Keratinocyte (primary cell): Measurements from ENCODE around the gene CMIP. TPM values are rescaled to one million over a fixed set of nuclear protein-coding genes. Genes with fewer than 3 reads are reported as not detected.

Experiments
- DNase-seq: peaks from one replicate; pipeline ENCODE4 v3.0.0-alpha.2; 2011; ENCODE audit warnings: low read depth, missing footprints, low spot score
- FAIRE-seq: peaks from 2 replicates; lab custom pipeline; 2011; peaks lifted over from hg19 to GRCh38; lab: Jason Lieb, UNC
- H2AFZ ChIP-seq: 2 replicates; pipeline ENCODE4 v1.6.0; 2012; ENCODE audit warnings: low read length, control low read depth, inconsistent platforms; ENCODE audit not compliant: control insufficient read depth
- H3K27ac ChIP-seq: 2 replicates; pipeline ENCODE4 v1.5.1; 2011; ENCODE audit warnings: low read length; ENCODE audit not compliant: control insufficient read depth, insufficient read depth
- H3K27me3 ChIP-seq: 3 replicates; pipeline ENCODE4 v1.6.0; 2011; ENCODE audit warnings: low read length; ENCODE audit not compliant: control insufficient read depth, insufficient read depth; ENCODE audit errors: extremely low read depth
- H3K36me3 ChIP-seq, 2 experiments: 2 replicates in 1 of 2; 3 replicates in 1 of 2; pipeline ENCODE4 v1.5.1; 2011; ENCODE audit warnings: low read length in 2 of 2, mild to moderate bottlenecking in 1 of 2; ENCODE audit not compliant: control insufficient read depth in 2 of 2, insufficient read depth in 2 of 2; ENCODE audit errors: extremely low read depth in 1 of 2
- H3K4me1 ChIP-seq: 3 replicates; pipeline ENCODE4 v1.5.1; 2011; ENCODE audit warnings: low read length; ENCODE audit not compliant: control insufficient read depth, insufficient read depth; ENCODE audit errors: extremely low read depth
- H3K4me2 ChIP-seq: 3 replicates; pipeline ENCODE4 v1.6.0; 2011; ENCODE audit warnings: low read depth, low read length; ENCODE audit not compliant: control insufficient read depth, insufficient read depth; ENCODE audit errors: extremely low read depth
- H3K4me3 ChIP-seq, 3 experiments: fragments of 200-600 bp in 1 of 3; sonication (generic) in 1 of 3; 2 replicates in 2 of 3; 3 replicates in 1 of 3; pipeline ENCODE4 v1.5.1; 2011 to 2016; ENCODE audit warnings: low read length in 3 of 3, mild to moderate bottlenecking in 3 of 3, control low read depth in 2 of 3, inconsistent platforms in 1 of 3, low read depth in 1 of 3, mixed read lengths in 1 of 3, mixed run types in 1 of 3, moderate library complexity in 1 of 3; ENCODE audit not compliant: control insufficient read depth in 2 of 3, insufficient read depth in 2 of 3; ENCODE audit errors: extremely low read depth in 1 of 3
- H3K79me2 ChIP-seq: 2 replicates; pipeline ENCODE4 v1.6.0; 2012; ENCODE audit warnings: low read length; ENCODE audit not compliant: control insufficient read depth, insufficient read depth
- H3K9ac ChIP-seq: 3 replicates; pipeline ENCODE4 v1.6.0; 2011; ENCODE audit warnings: low read length; ENCODE audit not compliant: control insufficient read depth, insufficient read depth; ENCODE audit errors: extremely low read depth
- H3K9me1 ChIP-seq: 3 replicates; pipeline ENCODE4 v1.6.0; 2011; ENCODE audit warnings: low read length; ENCODE audit not compliant: control insufficient read depth, insufficient read depth; ENCODE audit errors: extremely low read depth
- H3K9me3 ChIP-seq: 2 replicates; pipeline ENCODE4 v1.5.1; 2012; ENCODE audit warnings: low read depth, low read length; ENCODE audit not compliant: control insufficient read depth
- H4K20me1 ChIP-seq: 3 replicates; pipeline ENCODE4 v1.6.0; 2011; ENCODE audit warnings: low read length; ENCODE audit not compliant: control insufficient read depth, insufficient read depth; ENCODE audit errors: extremely low read depth
- CTCF ChIP-seq, 3 experiments: IDR thresholded peaks in 1 of 3; conservative IDR thresholded peaks in 1 of 3; optimal IDR thresholded peaks in 1 of 3; 2 replicates in 2 of 3; 3 replicates in 1 of 3; pipeline versions ENCODE3 to v1.5.1; 2011; ENCODE audit warnings: low read length in 3 of 3, mild to moderate bottlenecking in 3 of 3, moderate library complexity in 2 of 3, control low read depth in 1 of 3, inconsistent platforms in 1 of 3; ENCODE audit not compliant: insufficient read depth in 2 of 3; ENCODE audit errors: extremely low read depth in 1 of 3
- EZH2 ChIP-seq: IDR thresholded peaks from one replicate; pipeline ENCODE4 v1.6.1; 2012; ENCODE audit warnings: inconsistent platforms, mild to moderate bottlenecking, low read length, moderate library complexity
- dilution Hi-C: fragments of 300-500 bp; cut with MboI; formaldehyde crosslinking; loops from one replicate; pipeline ENCODE4 v1.7.0; 2020; ENCODE audit warnings: low sequenced_read_pairs; ENCODE audit not compliant: extremely low pct_ligation_motif_present
- polyA plus RNA-seq, 5 experiments: library from polyadenylated mRNA; depleted of rRNA in 3 of 5; stranded (reverse) in 3 of 5; stranded (forward) in 1 of 5; unstranded in 1 of 5; fragments of >200 nt; gene quantifications; 1 replicate in 1 of 5; 2 replicates in 3 of 5; 3 replicates in 1 of 5; pipeline versions ENCODE4 v1.2.1 to v1.2.3, GENCODE V29; 2011 to 2012; ENCODE audit warnings: missing spikeins in 2 of 5, low read depth in 1 of 5, low replicate concordance in 1 of 5

CMIP gene
- polyA plus RNA-seq, 1 donor (not counting 4 experiments of a cell fraction or from before 2014, with no cell fraction given) = 5.0 TPM

- Histone ChIP-seq H3K4me1 (peaks cover 20% of the 10 kb centered on the region), H3K4me2 (no peak overlapping the region), H3K4me3 (no peak overlapping the region), H3K9me1 (peaks cover 9% of the 10 kb centered on the region), H3K27ac (no peak overlapping the region), H3K79me2 (peaks cover 97% of the 10 kb centered on the region), H4K20me1 (peaks cover 17% of the 10 kb centered on the region), H3K9ac (no peak overlapping the region), H2AFZ (no peak overlapping the region), H3K9me3 (no peaks in the 10 kb centered on the region), H3K36me3 (peaks cover 3 to 12% of the 10 kb centered on the region in 2 experiments), H3K27me3 (no peaks in the 10 kb centered on the region)
- FAIRE-seq (no peak), DNase-seq (no peak)
- dilution Hi-C loops = no loop called here
- TF ChIP-seq CTCF (optimal IDR thresholded peaks at IDR 0.05 in 1 of 3, IDR thresholded peaks at IDR 0.05 in 1 of 3, conservative IDR thresholded peaks at IDR 0.05 in 1 of 3; ENCODE audit: extremely low read depth in 1 of 3, insufficient read depth in 2 of 3, low read length in 3 of 3) = no peak
- no peak for TF ChIP-seq EZH2
Measured at GRCh38 chr16:81544700-81545271, 100.2 kb downstream of the CMIP start.

- dilution Hi-C loops = no loop called here
Measured at GRCh38 chr16:81545470-81546250, 101.1 kb downstream of the CMIP start.

More at GRCh38 chr16:81545470-81546250, 101.1 kb downstream of the CMIP start:
- DNase-seq = no peak
- TF ChIP-seq CTCF (optimal IDR thresholded peaks at IDR 0.05 in 1 of 3, IDR thresholded peaks at IDR 0.05 in 1 of 3, conservative IDR thresholded peaks at IDR 0.05 in 1 of 3; ENCODE audit: extremely low read depth in 1 of 3, insufficient read depth in 2 of 3, low read length in 3 of 3) (no peak), EZH2 (no peak)
- peaks cover 3 to 10% of the 10 kb centered on the region in 2 experiments for H3K36me3 ChIP-seq
- no peaks in the 10 kb centered on the region for H3K9me3 ChIP-seq
- peaks cover 28% of the 10 kb centered on the region for H3K4me1 ChIP-seq
- FAIRE-seq = no peak
- H3K9me1 ChIP-seq = peaks cover 12% of the 10 kb centered on the region
- no peaks in the 10 kb centered on the region for H3K27me3 ChIP-seq
- H3K9ac ChIP-seq = peak overlapping the region; percentile 31
- no peak overlapping the region for H3K4me3 ChIP-seq
- H3K27ac ChIP-seq = peak overlapping the region; percentile 10
- H4K20me1 ChIP-seq = peaks cover 17% of the 10 kb centered on the region
- H2AFZ ChIP-seq = no peak overlapping the region
- H3K4me2 ChIP-seq = peak overlapping the region; percentile 16
- H3K79me2 ChIP-seq = peaks cover 97% of the 10 kb centered on the region
